Measurements from ENCODE around the gene KRTAP5-2. TPM values are rescaled to one million over a fixed set of nuclear protein-coding genes. Genes with fewer than 3 reads are reported as not detected.

Gene KRTAP5-2
- polyA plus RNA-seq, 3 donors, result not detected

DNA sequence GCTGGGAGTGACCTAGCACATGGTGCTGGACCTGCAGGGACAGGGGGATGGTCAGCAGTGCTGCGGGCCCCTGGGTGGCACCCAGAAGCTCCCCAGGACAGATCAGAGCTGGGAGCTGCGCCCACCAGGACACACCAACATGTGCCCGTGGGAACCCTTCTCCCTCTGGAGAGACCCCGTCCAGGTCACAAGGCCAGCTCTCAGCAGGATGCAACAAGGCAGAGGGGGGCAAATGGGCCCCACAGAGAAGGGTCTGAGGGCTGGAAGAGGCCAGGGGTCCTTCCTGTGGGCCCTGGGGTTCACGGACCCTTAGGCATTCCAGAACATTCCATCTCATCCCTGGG is 32.2 kb downstream of the KRTAP5-2 start:
- DNase-seq, result no peak
- Mint-ChIP-seq H3K4me3 (no peak overlapping the region), H3K27ac (no peak overlapping the region), H3K36me3 (no peaks in the 10 kb centered on the region), H3K4me1 (no peaks in the 10 kb centered on the region), H3K27me3 (ENCODE audit: low read depth in 3 of 3) (peaks cover 30 to 59% (median 34%) of the 10 kb centered on the region in 3 donors), H3K9me3 (peaks cover 0 to 9% (median 2%) of the 10 kb centered on the region in 7 donors)
- no peaks in the 10 kb centered on the region for H3K4me1 ChIP-seq (ENCODE audit: control insufficient read depth in 1 of 2, insufficient read depth in 2 of 2, low read length in 2 of 2)
- H3K36me3 ChIP-seq (replicated peaks in 1 of 2; ENCODE audit: control insufficient read depth in 1 of 2, insufficient read depth in 2 of 2, low read length in 2 of 2), result no peaks in the 10 kb centered on the region
- peaks cover 7 to 29% of the 10 kb centered on the region in 2 donors for H3K27me3 ChIP-seq (ENCODE audit: control insufficient read depth in 2 of 2, insufficient read depth in 2 of 2, low read length in 2 of 2)
- peaks cover 0 to 10% of the 10 kb centered on the region in 2 donors for H3K9me3 ChIP-seq (replicated peaks in 1 of 2; ENCODE audit: control insufficient read depth in 1 of 2, insufficient read depth in 1 of 2, low read length in 2 of 2)
- 96% methylated on average over 4 of the region's 5 CpGs for WGBS (ENCODE audit: insufficient coverage)
- no peaks in the 10 kb centered on the region for H4K20me1 ChIP-seq (ENCODE audit: insufficient read depth, low read length)
- H3K79me2 ChIP-seq (ENCODE audit: insufficient read depth, low read length), result no peaks in the 10 kb centered on the region
- no peak overlapping the region for H2AFZ ChIP-seq (ENCODE audit: insufficient read depth, low read depth, low read length, poor library complexity, severe bottlenecking)
- TF ChIP-seq, protein P1, sequence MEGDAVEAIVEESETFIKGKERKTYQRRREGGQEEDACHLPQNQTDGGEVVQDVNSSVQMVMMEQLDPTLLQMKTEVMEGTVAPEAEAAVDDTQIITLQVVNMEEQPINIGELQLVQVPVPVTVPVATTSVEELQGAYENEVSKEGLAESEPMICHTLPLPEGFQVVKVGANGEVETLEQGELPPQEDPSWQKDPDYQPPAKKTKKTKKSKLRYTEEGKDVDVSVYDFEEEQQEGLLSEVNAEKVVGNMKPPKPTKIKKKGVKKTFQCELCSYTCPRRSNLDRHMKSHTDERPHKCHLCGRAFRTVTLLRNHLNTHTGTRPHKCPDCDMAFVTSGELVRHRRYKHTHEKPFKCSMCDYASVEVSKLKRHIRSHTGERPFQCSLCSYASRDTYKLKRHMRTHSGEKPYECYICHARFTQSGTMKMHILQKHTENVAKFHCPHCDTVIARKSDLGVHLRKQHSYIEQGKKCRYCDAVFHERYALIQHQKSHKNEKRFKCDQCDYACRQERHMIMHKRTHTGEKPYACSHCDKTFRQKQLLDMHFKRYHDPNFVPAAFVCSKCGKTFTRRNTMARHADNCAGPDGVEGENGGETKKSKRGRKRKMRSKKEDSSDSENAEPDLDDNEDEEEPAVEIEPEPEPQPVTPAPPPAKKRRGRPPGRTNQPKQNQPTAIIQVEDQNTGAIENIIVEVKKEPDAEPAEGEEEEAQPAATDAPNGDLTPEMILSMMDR (IDR thresholded peaks at IDR 0.05), result no peak
- no peak overlapping the region for H3K4me2 ChIP-seq (replicated peaks; ENCODE audit: extremely low read depth, low read length, poor library complexity, severe bottlenecking)
- no peak overlapping the region for H3K9ac ChIP-seq (ENCODE audit: insufficient read depth, low read length, poor library complexity, severe bottlenecking)
- no peak overlapping the region for H3K4me3 ChIP-seq (replicated peaks in 1 of 3; ENCODE audit: low read depth in 2 of 3, low read length in 3 of 3)
- intact Hi-C loops (cut with micrococcal nuclease), result no loop called here
- H3K27ac ChIP-seq (ENCODE audit: low read depth in 1 of 2, low read length in 2 of 2), result no peak overlapping the region

DNA sequence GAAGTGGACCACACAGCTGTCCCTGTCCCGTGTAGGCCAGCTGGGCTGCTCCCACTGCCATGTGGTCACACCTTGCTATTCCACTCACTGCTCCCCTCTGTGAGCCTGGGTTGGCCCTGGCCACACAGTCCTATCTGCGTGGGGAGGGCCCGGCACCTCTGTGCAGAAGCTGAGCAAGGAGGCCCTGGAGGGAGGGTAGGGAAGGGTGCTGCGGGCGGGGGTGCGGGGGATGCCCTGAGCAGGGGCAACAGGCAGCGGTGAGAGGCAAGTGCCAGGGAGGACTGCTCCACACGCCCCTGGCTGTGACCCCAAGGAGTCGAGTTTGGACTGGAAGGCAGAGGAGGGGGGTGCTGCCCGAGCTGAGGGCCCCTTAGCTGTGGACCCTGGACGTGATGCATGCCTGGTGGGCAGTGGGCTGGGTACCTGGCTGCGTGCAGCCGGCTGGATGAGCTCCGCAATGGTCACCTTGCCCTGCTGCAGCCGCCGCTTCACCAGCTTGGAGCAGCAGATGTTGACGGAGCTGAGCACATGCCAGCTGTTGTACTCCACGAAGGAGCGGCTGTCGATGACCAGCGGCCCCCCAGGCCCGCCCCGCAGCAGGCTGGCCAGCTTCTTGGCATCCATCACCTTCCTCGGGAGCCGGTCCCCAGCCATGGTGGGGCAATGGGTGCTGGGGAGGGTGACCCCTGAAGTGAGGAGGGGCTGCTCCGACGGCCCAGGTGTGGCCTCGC is 32.8 kb downstream of the KRTAP5-2 start:
- no peak overlapping the region for H3K4me3 Mint-ChIP-seq

More for the DNA sequence above, 32.8 kb downstream of the KRTAP5-2 start:
- Mint-ChIP-seq H3K36me3 (no peaks in the 10 kb centered on the region), H3K27me3 (ENCODE audit: low read depth in 3 of 3) (peaks cover 24 to 54% (median 29%) of the 10 kb centered on the region in 3 donors), H3K9me3 (peaks cover 0 to 4% (median 0%) of the 10 kb centered on the region in 7 donors), H3K4me1 (no peaks in the 10 kb centered on the region), H3K27ac (no peak overlapping the region)
- Histone ChIP-seq H4K20me1 (ENCODE audit: insufficient read depth, low read length) (no peaks in the 10 kb centered on the region), H3K27ac (ENCODE audit: low read depth in 1 of 2, low read length in 2 of 2) (no peak overlapping the region), H3K36me3 (replicated peaks in 1 of 2; ENCODE audit: control insufficient read depth in 1 of 2, insufficient read depth in 2 of 2, low read length in 2 of 2) (no peaks in the 10 kb centered on the region), H3K9me3 (replicated peaks in 1 of 2; ENCODE audit: control insufficient read depth in 1 of 2, insufficient read depth in 1 of 2, low read length in 2 of 2) (peaks cover 0 to 4% of the 10 kb centered on the region in 2 donors), H3K4me3 (replicated peaks in 1 of 3; ENCODE audit: low read depth in 2 of 3, low read length in 3 of 3) (no peak overlapping the region), H3K79me2 (ENCODE audit: insufficient read depth, low read length) (no peaks in the 10 kb centered on the region), H2AFZ (ENCODE audit: insufficient read depth, low read depth, low read length, poor library complexity, severe bottlenecking) (no peak overlapping the region), H3K27me3 (ENCODE audit: control insufficient read depth in 2 of 2, insufficient read depth in 2 of 2, low read length in 2 of 2) (peaks cover 2 to 24% of the 10 kb centered on the region in 2 donors), H3K9ac (ENCODE audit: insufficient read depth, low read length, poor library complexity, severe bottlenecking) (no peak overlapping the region), H3K4me2 (replicated peaks; ENCODE audit: extremely low read depth, low read length, poor library complexity, severe bottlenecking) (no peak overlapping the region), H3K4me1 (ENCODE audit: control insufficient read depth in 1 of 2, insufficient read depth in 2 of 2, low read length in 2 of 2) (no peaks in the 10 kb centered on the region)
- DNase-seq, result no peak
- TF ChIP-seq, protein P1 (IDR thresholded peaks at IDR 0.05), result no peak
- WGBS (ENCODE audit: insufficient coverage), result 81% methylated on average over 24 of the region's 28 CpGs
- intact Hi-C loops (cut with micrococcal nuclease), result no loop called here

Data from CD14-positive monocyte (primary cell).